GM12872 (cell line): Measurements from ENCODE around the gene CRYBA1.

Experiments used
- CTCF ChIP-seq: IDR thresholded peaks from 3 replicates; pipeline ENCODE4 v1.5.1; 2011; ENCODE audit warnings: low read depth, mild to moderate bottlenecking, low read length, moderate library complexity; ENCODE audit not compliant: insufficient read depth

The CRYBA1 gene

GRCh38 chr17:29292992-29293889 lies 46.6 kb downstream of the CRYBA1 start:
- TF ChIP-seq CTCF, result no peak

GRCh38 chr17:29293890-29294579 lies 47.4 kb downstream of the CRYBA1 start, which contains the start of gene NUFIP2:
Gene NUFIP2 (minus strand): TSS chr17:29294148. CDS start chr17:29294059, 89 bp downstream.
- TF ChIP-seq CTCF, result no peak

DNA sequence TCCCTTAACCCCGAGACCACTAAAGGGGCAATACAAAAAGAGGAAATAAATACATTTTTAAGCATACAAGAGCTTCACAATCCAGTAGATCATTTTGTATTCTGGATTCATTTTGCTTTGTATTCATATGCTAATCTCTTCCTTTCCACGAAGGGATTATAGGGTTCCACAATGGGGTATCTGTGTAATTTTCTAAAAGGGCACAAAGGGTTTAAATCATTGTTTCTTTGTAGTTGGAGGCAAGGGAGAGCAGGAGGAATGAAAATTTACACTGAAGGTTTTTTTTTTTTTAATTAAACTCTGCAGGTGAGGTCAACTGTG lies 47.9 kb downstream of the CRYBA1 start:
- no peak for TF ChIP-seq CTCF

- TF ChIP-seq CTCF, result no peak
These were observed 48.8 kb downstream of the CRYBA1 start for GRCh38 chr17:29295420-29295819.

DNA sequence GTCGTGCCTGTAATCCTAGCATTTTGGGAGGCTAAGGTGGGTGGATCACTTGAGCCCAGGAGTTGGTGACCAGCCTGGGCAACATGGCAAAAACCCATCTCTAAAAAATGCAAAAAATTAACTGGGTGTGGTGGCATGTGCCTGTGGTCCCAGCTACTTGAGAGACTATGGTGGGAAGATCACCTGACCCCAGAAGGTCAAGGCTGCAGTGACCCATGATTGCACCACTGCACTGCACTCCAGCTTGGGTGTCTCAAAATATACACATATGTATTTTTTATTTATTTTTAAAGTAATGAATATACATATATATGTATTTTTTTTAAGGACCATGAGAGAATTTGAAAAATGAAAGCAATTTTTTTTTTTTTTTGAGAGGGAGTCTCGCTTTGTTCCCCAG lies 52.4 kb downstream of the CRYBA1 start:
- no peak for TF ChIP-seq CTCF

- TF ChIP-seq CTCF, result no peak
These were observed 56.7 kb downstream of the CRYBA1 start for GRCh38 chr17:29303386-29303785.
